ENCODE results near the gene FXYD6.

Gene FXYD6

DNA sequence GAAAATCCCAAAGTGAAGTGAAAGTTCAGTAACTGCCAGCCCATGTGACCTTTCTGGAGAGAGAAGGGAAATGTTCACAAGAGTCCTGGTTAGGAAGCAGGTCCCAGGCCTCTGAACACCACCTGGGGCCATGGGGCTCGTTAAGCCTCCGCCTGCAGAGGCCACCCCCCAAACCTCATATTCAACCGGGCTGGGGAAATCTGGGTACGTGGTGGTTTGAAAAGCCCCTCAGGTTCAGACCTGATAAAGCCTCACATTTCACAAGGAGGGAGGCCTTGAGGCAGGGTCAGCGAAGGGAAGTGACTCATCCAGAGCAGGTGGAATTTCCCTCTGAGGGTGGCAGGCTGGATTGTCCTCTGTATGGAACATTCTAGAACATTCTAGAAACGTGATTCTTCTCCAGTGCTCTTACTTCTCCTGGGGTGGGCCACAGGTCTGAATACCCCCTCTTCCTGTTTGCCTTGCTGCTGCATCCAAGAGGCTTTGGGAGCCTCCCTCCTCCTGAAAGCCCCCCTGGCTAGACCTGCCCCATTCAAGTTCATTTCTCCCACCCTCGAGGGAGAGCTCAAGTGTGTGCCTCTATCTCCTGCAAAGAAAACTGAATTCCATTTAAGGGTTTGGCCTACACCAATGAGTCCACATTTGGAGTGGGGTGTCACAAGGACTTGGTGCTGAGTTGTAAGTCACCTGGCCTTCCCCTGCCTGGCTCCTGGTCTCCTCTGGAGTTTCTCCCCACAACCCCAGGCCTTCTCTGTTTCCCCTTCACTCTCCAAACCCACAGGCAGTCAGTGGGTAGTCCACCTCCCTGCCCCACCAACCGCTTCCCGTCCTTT lies 58.2 kb downstream of the FXYD6 start:
- peak overlapping the region; percentile 75 for H2AFZ ChIP-seq (ENCODE audit: low read length)
- H3F3A ChIP-seq (ENCODE audit: insufficient read depth, low read length): no peaks in the 10 kb centered on the region; the same call in 1 of the 2 replicates
- peaks cover 9% of the 10 kb centered on the region for H3K27me3 ChIP-seq (replicated peaks; ENCODE audit: insufficient read depth, low read length)
- DNase-seq: no peak
- TF ChIP-seq EZH2 (optimal IDR thresholded peaks at IDR 0.05; ENCODE audit: low read depth, low read length) (no peak), EZH2phosphoT487 (IDR thresholded peaks at IDR 0.05; ENCODE audit: low read length) (no peak)
- TF ChIP-seq, protein P1, sequence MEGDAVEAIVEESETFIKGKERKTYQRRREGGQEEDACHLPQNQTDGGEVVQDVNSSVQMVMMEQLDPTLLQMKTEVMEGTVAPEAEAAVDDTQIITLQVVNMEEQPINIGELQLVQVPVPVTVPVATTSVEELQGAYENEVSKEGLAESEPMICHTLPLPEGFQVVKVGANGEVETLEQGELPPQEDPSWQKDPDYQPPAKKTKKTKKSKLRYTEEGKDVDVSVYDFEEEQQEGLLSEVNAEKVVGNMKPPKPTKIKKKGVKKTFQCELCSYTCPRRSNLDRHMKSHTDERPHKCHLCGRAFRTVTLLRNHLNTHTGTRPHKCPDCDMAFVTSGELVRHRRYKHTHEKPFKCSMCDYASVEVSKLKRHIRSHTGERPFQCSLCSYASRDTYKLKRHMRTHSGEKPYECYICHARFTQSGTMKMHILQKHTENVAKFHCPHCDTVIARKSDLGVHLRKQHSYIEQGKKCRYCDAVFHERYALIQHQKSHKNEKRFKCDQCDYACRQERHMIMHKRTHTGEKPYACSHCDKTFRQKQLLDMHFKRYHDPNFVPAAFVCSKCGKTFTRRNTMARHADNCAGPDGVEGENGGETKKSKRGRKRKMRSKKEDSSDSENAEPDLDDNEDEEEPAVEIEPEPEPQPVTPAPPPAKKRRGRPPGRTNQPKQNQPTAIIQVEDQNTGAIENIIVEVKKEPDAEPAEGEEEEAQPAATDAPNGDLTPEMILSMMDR (IDR thresholded peaks at IDR 0.05; ENCODE audit: low read length): no peak
- H3K4me2 ChIP-seq (ENCODE audit: low read depth, low read length): no peak overlapping the region
- H3K9me2 ChIP-seq (replicated peaks; ENCODE audit: insufficient read depth, low read length): no peaks in the 10 kb centered on the region
- H3K79me2 ChIP-seq (ENCODE audit: low read length): no peaks in the 10 kb centered on the region
- no peak overlapping the region for H3K4me3 ChIP-seq (ENCODE audit: low read length)
- no peaks in the 10 kb centered on the region for H3K9me3 ChIP-seq (replicated peaks; ENCODE audit: insufficient read depth, low read length)
- no peak overlapping the region for H3K9ac ChIP-seq (ENCODE audit: low read length)
- peaks cover 26% of the 10 kb centered on the region for H3K4me1 ChIP-seq (ENCODE audit: low read length)
- H3K36me3 ChIP-seq (replicated peaks; ENCODE audit: insufficient read depth, low read length): no peaks in the 10 kb centered on the region
- no peaks in the 10 kb centered on the region for H4K20me1 ChIP-seq (ENCODE audit: insufficient read depth, low read length)
- H3K27ac ChIP-seq (ENCODE audit: low read length): no peak overlapping the region

DNA sequence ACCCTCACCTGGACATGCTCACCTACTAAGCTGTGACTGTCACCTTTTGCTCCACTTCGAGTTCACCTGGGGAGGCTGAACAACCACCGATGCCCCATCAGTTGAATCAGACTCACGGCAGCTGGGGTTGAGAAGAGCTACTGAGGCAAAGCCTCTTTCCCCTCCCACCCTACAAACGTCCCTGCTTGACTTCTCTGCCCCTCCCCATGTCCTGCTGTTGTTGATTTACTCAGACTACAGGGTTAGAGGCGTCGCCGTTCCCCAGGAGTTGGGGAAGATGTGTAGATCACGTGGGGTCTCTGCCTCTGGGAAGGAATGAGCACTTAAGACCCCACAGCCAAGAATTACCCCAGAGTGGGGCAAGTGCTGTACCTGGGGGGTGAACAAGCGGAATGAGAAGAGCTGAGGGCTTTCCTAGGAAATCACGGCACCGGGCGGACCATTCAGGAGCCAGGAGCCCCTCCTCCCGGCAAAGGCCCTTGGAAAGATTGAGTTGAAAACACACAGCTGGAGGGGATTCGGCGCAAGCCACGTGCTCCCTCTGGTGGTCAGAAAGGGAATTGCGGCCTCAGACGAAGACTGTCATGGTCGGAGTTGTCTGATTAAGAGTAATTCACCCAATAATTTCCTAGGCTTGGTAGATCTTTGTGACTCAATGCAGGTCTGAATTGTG lies 59.0 kb downstream of the FXYD6 start:
- Histone ChIP-seq H3K36me3 (replicated peaks; ENCODE audit: insufficient read depth, low read length) (no peaks in the 10 kb centered on the region), H3K79me2 (ENCODE audit: low read length) (no peaks in the 10 kb centered on the region), H3K4me1 (ENCODE audit: low read length) (peaks cover 26% of the 10 kb centered on the region), H3K9me2 (replicated peaks; ENCODE audit: insufficient read depth, low read length) (no peaks in the 10 kb centered on the region), H3K9me3 (replicated peaks; ENCODE audit: insufficient read depth, low read length) (no peaks in the 10 kb centered on the region), H3K9ac (ENCODE audit: low read length) (no peak overlapping the region), H3K27me3 (replicated peaks; ENCODE audit: insufficient read depth, low read length) (peaks cover 2% of the 10 kb centered on the region; the same call in 1 of the 2 replicates), H2AFZ (ENCODE audit: low read length) (peak overlapping the region; percentile 75), H3F3A (ENCODE audit: insufficient read depth, low read length) (no peaks in the 10 kb centered on the region; the same call in 1 of the 2 replicates), H3K4me3 (ENCODE audit: low read length) (no peak overlapping the region), H3K4me2 (ENCODE audit: low read depth, low read length) (peak overlapping the region; percentile 39; the same call in 1 of the 2 replicates), H3K27ac (ENCODE audit: low read length) (no peak overlapping the region), H4K20me1 (ENCODE audit: insufficient read depth, low read length) (no peaks in the 10 kb centered on the region)
- DNase-seq: peak; percentile 79
- no peak for TF ChIP-seq EZH2phosphoT487 (IDR thresholded peaks at IDR 0.05; ENCODE audit: low read length)
- TF ChIP-seq, protein P1 (IDR thresholded peaks at IDR 0.05; ENCODE audit: low read length): peak; percentile 99
- TF ChIP-seq EZH2 (optimal IDR thresholded peaks at IDR 0.05; ENCODE audit: low read depth, low read length): no peak

DNA sequence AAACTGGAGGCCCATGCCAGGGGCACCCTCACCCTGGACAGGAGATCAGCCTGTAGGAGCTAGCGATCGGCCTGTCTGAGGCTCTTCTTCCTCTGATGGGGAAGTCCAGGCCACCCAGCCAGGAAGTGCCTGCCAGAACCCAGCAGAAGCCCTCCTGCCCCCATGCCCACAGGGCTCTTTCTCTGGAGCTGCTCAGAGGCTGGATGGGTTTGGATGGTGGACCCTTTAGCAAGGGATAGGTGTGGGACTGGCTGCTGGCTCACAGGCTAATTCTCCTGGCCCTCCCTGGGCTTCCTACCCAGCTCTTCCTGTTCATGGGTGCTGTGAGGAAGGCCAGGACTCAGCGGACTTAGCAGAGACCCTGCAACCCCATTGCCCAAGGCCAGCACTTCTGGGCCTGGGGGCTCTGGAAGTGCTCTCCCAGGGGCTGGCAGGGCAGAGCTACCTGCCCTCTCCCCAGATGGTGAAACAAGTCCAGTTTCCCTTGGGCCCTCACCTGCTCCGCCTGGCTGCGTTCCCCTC lies 59.6 kb downstream of the FXYD6 start:
- H3K79me2 ChIP-seq (ENCODE audit: low read length): no peaks in the 10 kb centered on the region
- no peak overlapping the region for H3K4me2 ChIP-seq (ENCODE audit: low read depth, low read length)
- no peaks in the 10 kb centered on the region for H3K27me3 ChIP-seq (replicated peaks; ENCODE audit: insufficient read depth, low read length)
- no peaks in the 10 kb centered on the region for H3K9me2 ChIP-seq (replicated peaks; ENCODE audit: insufficient read depth, low read length)
- H3K9me3 ChIP-seq (replicated peaks; ENCODE audit: insufficient read depth, low read length): no peaks in the 10 kb centered on the region
- H2AFZ ChIP-seq (ENCODE audit: low read length): peak overlapping the region; percentile 75
- H3K4me3 ChIP-seq (ENCODE audit: low read length): no peak overlapping the region
- H3K27ac ChIP-seq (ENCODE audit: low read length): no peak overlapping the region
- DNase-seq: no peak
- no peak overlapping the region for H3K9ac ChIP-seq (ENCODE audit: low read length)
- H3K36me3 ChIP-seq (replicated peaks; ENCODE audit: insufficient read depth, low read length): no peaks in the 10 kb centered on the region
- peaks cover 26% of the 10 kb centered on the region for H3K4me1 ChIP-seq (ENCODE audit: low read length)
- H4K20me1 ChIP-seq (ENCODE audit: insufficient read depth, low read length): no peaks in the 10 kb centered on the region
- TF ChIP-seq EZH2phosphoT487 (IDR thresholded peaks at IDR 0.05; ENCODE audit: low read length): no peak
- TF ChIP-seq, protein P1 (IDR thresholded peaks at IDR 0.05; ENCODE audit: low read length): no peak
- no peak for TF ChIP-seq EZH2 (optimal IDR thresholded peaks at IDR 0.05; ENCODE audit: low read depth, low read length)
- H3F3A ChIP-seq (ENCODE audit: insufficient read depth, low read length): no peaks in the 10 kb centered on the region; the same call in 1 of the 2 replicates
